ENCODE data around the gene KPNB1.

- TF ChIP-seq, protein P1, sequence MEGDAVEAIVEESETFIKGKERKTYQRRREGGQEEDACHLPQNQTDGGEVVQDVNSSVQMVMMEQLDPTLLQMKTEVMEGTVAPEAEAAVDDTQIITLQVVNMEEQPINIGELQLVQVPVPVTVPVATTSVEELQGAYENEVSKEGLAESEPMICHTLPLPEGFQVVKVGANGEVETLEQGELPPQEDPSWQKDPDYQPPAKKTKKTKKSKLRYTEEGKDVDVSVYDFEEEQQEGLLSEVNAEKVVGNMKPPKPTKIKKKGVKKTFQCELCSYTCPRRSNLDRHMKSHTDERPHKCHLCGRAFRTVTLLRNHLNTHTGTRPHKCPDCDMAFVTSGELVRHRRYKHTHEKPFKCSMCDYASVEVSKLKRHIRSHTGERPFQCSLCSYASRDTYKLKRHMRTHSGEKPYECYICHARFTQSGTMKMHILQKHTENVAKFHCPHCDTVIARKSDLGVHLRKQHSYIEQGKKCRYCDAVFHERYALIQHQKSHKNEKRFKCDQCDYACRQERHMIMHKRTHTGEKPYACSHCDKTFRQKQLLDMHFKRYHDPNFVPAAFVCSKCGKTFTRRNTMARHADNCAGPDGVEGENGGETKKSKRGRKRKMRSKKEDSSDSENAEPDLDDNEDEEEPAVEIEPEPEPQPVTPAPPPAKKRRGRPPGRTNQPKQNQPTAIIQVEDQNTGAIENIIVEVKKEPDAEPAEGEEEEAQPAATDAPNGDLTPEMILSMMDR (conservative IDR thresholded peaks at IDR 0.05; ENCODE audit: low read depth, low read length): peak; percentile 71
- TF ChIP-seq RAD21 (IDR thresholded peaks at IDR 0.05; ENCODE audit: low read length): peak; percentile 61
- TF ChIP-seq POLR2A (IDR thresholded peaks at IDR 0.05; ENCODE audit: low read depth, low read length): no peak
- no peak for TF ChIP-seq USF2 (IDR thresholded peaks at IDR 0.05; ENCODE audit: low read depth, low read length)
- no peak for TF ChIP-seq FOS (IDR thresholded peaks at IDR 0.05; ENCODE audit: low read depth, low read length)
- no peak for TF ChIP-seq MXI1 (IDR thresholded peaks at IDR 0.05; ENCODE audit: borderline replicate concordance, low read depth, low read length)
- TF ChIP-seq RFX5 (IDR thresholded peaks at IDR 0.05; ENCODE audit: low read depth, low read length): no peak
- no peak for TF ChIP-seq RCOR1 (IDR thresholded peaks at IDR 0.05; ENCODE audit: insufficient replicate concordance, low read length)
- TF ChIP-seq MAFK (IDR thresholded peaks at IDR 0.05; ENCODE audit: low read depth, low read length): no peak
- TF ChIP-seq SMC3 (IDR thresholded peaks at IDR 0.05; ENCODE audit: low read depth, low read length): peak; percentile 60; the same call in 1 of the 2 replicates
- TF ChIP-seq NFE2L2 (IDR thresholded peaks at IDR 0.05; ENCODE audit: low read depth, low read length): no peak
Measured at GRCh38 chr17:47615766-47616424, 33.8 kb upstream of the KPNB1 start.

Measured in IMR-90 (cell line).